Pulmonary artery endothelial cell (primary cell): ENCODE measurements around the gene ZNHIT1. TPM values are rescaled to one million over a fixed set of nuclear protein-coding genes. Genes with fewer than 3 reads are reported as not detected.
"Not testable (repeated sequence)": the region's sequence is repeated elsewhere in the genome, so short reads cannot be mapped to it uniquely, and the experiment has no call there.

ENCODE experiments used
- DNase-seq: peaks from one replicate; pipeline ENCODE4 v3.0.0-alpha.2; 2011; ENCODE audit warnings: low read depth, low spot score
- total RNA-seq: library from RNA; depleted of rRNA; stranded (reverse); fragments of >200 nt; gene quantifications from 2 replicates; pipeline ENCODE4 v1.2.3, GENCODE V29; 2014

ZNHIT1 gene
- total RNA-seq, 1 donor from 2014 or later, result 118 TPM

- DNase-seq, result no peak
Measured at GRCh38 chr7:101186844-101187428, 31.0 kb upstream of the ZNHIT1 start.

- DNase-seq, result no peak
Measured at GRCh38 chr7:101189109-101189508, 28.9 kb upstream of the ZNHIT1 start.

- DNase-seq, result no peak
Measured at GRCh38 chr7:101195884-101196283, 22.1 kb upstream of the ZNHIT1 start.

- no peak for DNase-seq
Measured at GRCh38 chr7:101197991-101198390, 20.0 kb upstream of the ZNHIT1 start.

GRCh38 chr7:101198476-101198875 is 19.5 kb upstream of the ZNHIT1 start:
- DNase-seq, result no peak

GRCh38 chr7:101199522-101199921 is 18.4 kb upstream of the ZNHIT1 start:
- DNase-seq, result not testable (repeated sequence)

GRCh38 chr7:101200504-101200861 is 17.5 kb upstream of the ZNHIT1 start:
- no peak for DNase-seq

GRCh38 chr7:101200862-101201599 is 16.9 kb upstream of the ZNHIT1 start, which contains the start of gene MOGAT3:
Gene MOGAT3, minus strand, starts transcription at chr7:101201036. Its CDS starts 182 bp downstream, at chr7:101200854.
- DNase-seq, result no peak

GRCh38 chr7:101201695-101202602 is 16.0 kb upstream of the ZNHIT1 start:
- DNase-seq, result no peak

GRCh38 chr7:101202603-101202918 is 15.4 kb upstream of the ZNHIT1 start:
- no peak for DNase-seq

GRCh38 chr7:101203740-101204738 is 13.9 kb upstream of the ZNHIT1 start:
- not testable (repeated sequence) for DNase-seq

- no peak for DNase-seq
Measured at GRCh38 chr7:101205901-101206664, 11.9 kb upstream of the ZNHIT1 start.

- DNase-seq, result no peak
Measured at GRCh38 chr7:101206665-101207042, 11.3 kb upstream of the ZNHIT1 start.

GRCh38 chr7:101207459-101207858 is 10.5 kb upstream of the ZNHIT1 start:
- DNase-seq, result no peak

- DNase-seq, result no peak
Measured at GRCh38 chr7:101208794-101209193, 9.2 kb upstream of the ZNHIT1 start.

GRCh38 chr7:101210143-101210542 is 7.8 kb upstream of the ZNHIT1 start:
- no peak for DNase-seq

GRCh38 chr7:101211501-101211900 is 6.5 kb upstream of the ZNHIT1 start:
- no peak for DNase-seq

- DNase-seq, result no peak
Measured at GRCh38 chr7:101212014-101212413, 6.0 kb upstream of the ZNHIT1 start.

GRCh38 chr7:101216001-101216859 is 1.7 kb upstream of the ZNHIT1 start:
- no peak for DNase-seq
